Caco-2 (cell line): Measurements from ENCODE around the gene GPX6. TPM values are rescaled to one million over a fixed set of nuclear protein-coding genes. Genes with fewer than 3 reads are reported as not detected.

Experiments used
- BruUV-seq: library from RNA; stranded (reverse); fragments of 400-500 nt; replicated peaks from 2 replicates; lab custom pipeline; 2021; lab: Mats Ljungman, UMichigan
- CTCF ChIA-PET: fragments of 300-600 bp; sonication (Branson Sonifier 250); formaldehyde crosslinking; loops from one replicate; lab custom pipeline; 2022; ENCODE audit warnings: antibody characterized with exemption; lab: Charles Lee
- POLR2A ChIA-PET: fragments of 300-600 bp; sonication (Branson Sonifier 250); formaldehyde crosslinking; loops from one replicate; lab custom pipeline; 2022; ENCODE audit warnings: antibody characterized with exemption; lab: Charles Lee
- DNase-seq, 2 experiments: peaks; one replicate each; pipeline versions ENCODE4 v3.0.0 to v3.0.0-alpha.2; 2020 to 2022
- H3K27me3 ChIP-seq: replicated peaks from 2 replicates; pipeline ENCODE4 v1.6.0; 2011; ENCODE audit warnings: low read length; ENCODE audit not compliant: control insufficient read depth, insufficient read depth
- H3K36me3 ChIP-seq: 2 replicates; pipeline ENCODE4 v1.5.1; 2011; ENCODE audit warnings: low read length; ENCODE audit not compliant: control insufficient read depth, insufficient read depth
- H3K4me1 ChIP-seq: fragments of 250-450 bp; sonication (Bioruptor Pico); 2 replicates; pipeline ENCODE4 v1.5.1; 2020; ENCODE audit warnings: mild to moderate bottlenecking
- H3K4me3 ChIP-seq: 2 replicates; pipeline ENCODE4 v1.5.1; 2011; ENCODE audit warnings: low read depth, mild to moderate bottlenecking, control low read depth, low read length
- H3K9me3 ChIP-seq: fragments of 250-450 bp; sonication (Bioruptor Pico); 2 replicates; pipeline ENCODE4 v1.5.1; 2020; ENCODE audit warnings: mild to moderate bottlenecking, moderate library complexity
- H3K27ac Mint-ChIP-seq: one replicate; pipeline ENCODE4 v1.8.0; 2022; ENCODE audit warnings: mixed read lengths; ENCODE audit not compliant: unreplicated experiment
- H3K27me3 Mint-ChIP-seq: one replicate; pipeline ENCODE4 v1.8.0; 2022; ENCODE audit warnings: mixed read lengths; ENCODE audit not compliant: insufficient read depth, unreplicated experiment
- H3K36me3 Mint-ChIP-seq: one replicate; pipeline ENCODE4 v1.8.0; 2022; ENCODE audit warnings: mild to moderate bottlenecking, mixed read lengths; ENCODE audit not compliant: insufficient read depth, unreplicated experiment
- H3K4me1 Mint-ChIP-seq: one replicate; pipeline ENCODE4 v1.8.0; 2022; ENCODE audit warnings: low read depth, mixed read lengths; ENCODE audit not compliant: unreplicated experiment
- H3K4me3 Mint-ChIP-seq: one replicate; pipeline ENCODE4 v1.8.0; 2022; ENCODE audit warnings: mild to moderate bottlenecking, moderate library complexity, mixed read lengths; ENCODE audit not compliant: unreplicated experiment
- H3K9me3 Mint-ChIP-seq: one replicate; pipeline ENCODE4 v1.8.0; 2022; ENCODE audit warnings: mixed read lengths; ENCODE audit not compliant: unreplicated experiment
- CTCF ChIP-seq, 2 experiments: fragments of 200-600 bp in 1 of 2; IDR thresholded peaks; 1 replicate in 1 of 2; 2 replicates in 1 of 2; pipeline versions ENCODE4 v1.5.1 to v1.8.0; 2011 to 2022; ENCODE audit warnings: antibody characterized with exemption in 1 of 2, control low read depth in 1 of 2, inconsistent platforms in 1 of 2, low read depth in 1 of 2, low read length in 1 of 2, mild to moderate bottlenecking in 1 of 2, moderate library complexity in 1 of 2; ENCODE audit not compliant: insufficient read depth in 1 of 2, severe bottlenecking in 1 of 2, unreplicated experiment in 1 of 2
- intact Hi-C: fragments of 100-400 bp; cut with micrococcal nuclease; formaldehyde crosslinking; loops from one replicate; pipeline ENCODE4 v1.10.0; 2022; ENCODE audit not compliant: unreplicated experiment
- total RNA-seq: library from RNA; stranded (reverse); gene quantifications from 2 replicates; pipeline ENCODE4 v1.2.3, GENCODE V29; 2022

GPX6 gene
- total RNA-seq, 1 experiment from 2014 or later: not detected

GRCh38 chr6:28525496-28526039 is 10.0 kb upstream of the GPX6 start, which contains the start of gene GPX5:
TSS of gene GPX5 (plus strand) at chr6:28525881. CDS start at chr6:28526014, 133 bp downstream.
- POLR2A ChIA-PET: no interaction called here

GRCh38 chr6:28523241-28523622 is 7.6 kb upstream of the GPX6 start:
- no peak for DNase-seq
- H3K4me1 ChIP-seq: no peaks in the 10 kb centered on the region
- no peaks in the 10 kb centered on the region for H3K9me3 Mint-ChIP-seq
- POLR2A ChIA-PET: no interaction called here
- no peaks in the 10 kb centered on the region for H3K9me3 ChIP-seq
- no peak overlapping the region for H3K27ac Mint-ChIP-seq
- no peaks in the 10 kb centered on the region for H3K4me1 Mint-ChIP-seq
- CTCF ChIA-PET: no interaction called here
- H3K27me3 Mint-ChIP-seq: peaks cover 24% of the 10 kb centered on the region
- no peak for TF ChIP-seq CTCF (IDR thresholded peaks at IDR 0.05; ENCODE audit: insufficient read depth in 1 of 2, low read depth in 1 of 2, low read length in 1 of 2, severe bottlenecking in 1 of 2, unreplicated experiment in 1 of 2)
- H3K4me3 Mint-ChIP-seq: no peak overlapping the region
- no peak overlapping the region for H3K4me3 ChIP-seq
- intact Hi-C loops: no loop called here
- no peaks in the 10 kb centered on the region for H3K27me3 ChIP-seq
- no peaks in the 10 kb centered on the region for H3K36me3 Mint-ChIP-seq
- H3K36me3 ChIP-seq: no peaks in the 10 kb centered on the region
- no TSS peak for BruUV-seq

More at GRCh38 chr6:28525496-28526039, 10.0 kb upstream of the GPX6 start, which contains the start of gene GPX5:
- H3K4me3 Mint-ChIP-seq: no peak within 1 kb of the TSS
- no peaks in the 10 kb centered on the region for H3K9me3 Mint-ChIP-seq
- H3K4me1 Mint-ChIP-seq: no peaks in the 10 kb centered on the region
- no peaks in the 10 kb centered on the region for H3K9me3 ChIP-seq
- H3K27me3 ChIP-seq: no peaks in the 10 kb centered on the region
- BruUV-seq: no TSS peak
- H3K27ac Mint-ChIP-seq: no peak within 1 kb of the TSS
- 0 out of 2 replicates have a peak, but pooled peaks cover under 1% of the 10 kb centered on the region for H3K4me1 ChIP-seq
- no peaks in the 10 kb centered on the region for H3K36me3 Mint-ChIP-seq
- no peak within 1 kb of the TSS for H3K4me3 ChIP-seq
- no peaks in the 10 kb centered on the region for H3K36me3 ChIP-seq
- TF ChIP-seq CTCF (IDR thresholded peaks at IDR 0.05; ENCODE audit: insufficient read depth in 1 of 2, low read depth in 1 of 2, low read length in 1 of 2, severe bottlenecking in 1 of 2, unreplicated experiment in 1 of 2): no peak
- CTCF ChIA-PET: no interaction called here
- peaks cover 16% of the 10 kb centered on the region for H3K27me3 Mint-ChIP-seq
- DNase-seq: no peak
- intact Hi-C loops: no loop called here

- H3K36me3 ChIP-seq: no peaks in the 10 kb centered on the region
- Mint-ChIP-seq H3K27me3 (peaks cover 20% of the 10 kb centered on the region), H3K4me3 (no peak overlapping the region), H3K27ac (no peak overlapping the region), H3K9me3 (no peaks in the 10 kb centered on the region), H3K36me3 (no peaks in the 10 kb centered on the region), H3K4me1 (no peaks in the 10 kb centered on the region)
- CTCF ChIA-PET: no interaction called here
- POLR2A ChIA-PET: no interaction called here
- no peak overlapping the region for H3K4me3 ChIP-seq
- intact Hi-C loops: no loop called here
- H3K4me1 ChIP-seq: no peaks in the 10 kb centered on the region
- TF ChIP-seq CTCF (IDR thresholded peaks at IDR 0.05; ENCODE audit: insufficient read depth in 1 of 2, low read depth in 1 of 2, low read length in 1 of 2, severe bottlenecking in 1 of 2, unreplicated experiment in 1 of 2): no peak
- no peaks in the 10 kb centered on the region for H3K9me3 ChIP-seq
- H3K27me3 ChIP-seq: no peaks in the 10 kb centered on the region
- BruUV-seq: no TSS peak
- no peak for DNase-seq
These were observed 7.1 kb upstream of the GPX6 start for GRCh38 chr6:28522594-28523240.
